Mesendoderm (in vitro differentiated cells): Measurements from ENCODE around the gene CORO1C.
A peak's percentile ranks its signal among the peaks of the same experiment; 100 is the strongest.
"Not testable (repeated sequence)": the region's sequence is repeated elsewhere in the genome, so short reads cannot be mapped to it uniquely, and the experiment has no call there.

Experiments used
- DNase-seq: peaks from one replicate; pipeline ENCODE4 v3.0.0; 2013
- H2AK5ac ChIP-seq: 2 replicates; pipeline ENCODE4 v1.6.1; 2013; ENCODE audit warnings: low read length, inconsistent platforms
- H2BK120ac ChIP-seq: 2 replicates; pipeline ENCODE4 v1.6.1; 2013; ENCODE audit warnings: low read depth, mild to moderate bottlenecking, low read length, moderate library complexity, mixed read lengths
- H2BK15ac ChIP-seq: replicated peaks from 2 replicates; pipeline ENCODE4 v1.6.1; 2013; ENCODE audit warnings: low read depth, mild to moderate bottlenecking, moderate library complexity
- H2BK5ac ChIP-seq: 2 replicates; pipeline ENCODE4 v1.6.1; 2013; ENCODE audit warnings: low read length, inconsistent platforms
- H3K18ac ChIP-seq: 2 replicates; pipeline ENCODE4 v1.6.1; 2013; ENCODE audit warnings: mild to moderate bottlenecking, low read length, mixed read lengths
- H3K23ac ChIP-seq: one replicate; pipeline ENCODE4 v1.6.1; 2013; ENCODE audit warnings: low read length
- H3K27ac ChIP-seq: 2 replicates; pipeline ENCODE4 v1.5.1; 2013; ENCODE audit warnings: low read depth, mild to moderate bottlenecking, inconsistent platforms, low read length, moderate library complexity
- H3K27me3 ChIP-seq: 2 replicates; pipeline ENCODE4 v1.6.1; 2013; ENCODE audit warnings: low read length, control low read depth, mild to moderate bottlenecking, inconsistent platforms; ENCODE audit not compliant: insufficient read depth, poor library complexity
- H3K36me3 ChIP-seq: 2 replicates; pipeline ENCODE4 v1.6.1; 2013; ENCODE audit warnings: low read length, inconsistent platforms; ENCODE audit not compliant: control insufficient read depth, insufficient read depth
- H3K4ac ChIP-seq: one replicate; pipeline ENCODE4 v1.6.1; 2013; ENCODE audit warnings: low read depth, mild to moderate bottlenecking, low read length, moderate library complexity
- H3K4me1 ChIP-seq: 2 replicates; pipeline ENCODE4 v1.6.1; 2013; ENCODE audit warnings: low read depth, low read length, inconsistent platforms; ENCODE audit not compliant: control insufficient read depth
- H3K4me2 ChIP-seq: 2 replicates; pipeline ENCODE4 v1.6.1; 2013; ENCODE audit warnings: low read length
- H3K4me3 ChIP-seq: 2 replicates; pipeline ENCODE4 v1.5.1; 2013; ENCODE audit warnings: mild to moderate bottlenecking, low read length
- H3K56ac ChIP-seq: one replicate; pipeline ENCODE4 v1.6.1; 2013; ENCODE audit warnings: low read length
- H3K79me1 ChIP-seq: 2 replicates; pipeline ENCODE4 v1.6.1; 2013; ENCODE audit warnings: low read length, inconsistent platforms
- H3K79me2 ChIP-seq: 2 replicates; pipeline ENCODE4 v1.6.1; 2013; ENCODE audit warnings: mild to moderate bottlenecking, low read length; ENCODE audit not compliant: control insufficient read depth, insufficient read depth
- H3K9ac ChIP-seq: 2 replicates; pipeline ENCODE4 v1.6.1; 2013; ENCODE audit warnings: low read length, inconsistent platforms
- H4K5ac ChIP-seq: one replicate; pipeline ENCODE4 v1.6.1; 2013; ENCODE audit warnings: low read length
- H4K8ac ChIP-seq: one replicate; pipeline ENCODE4 v1.6.1; 2013; ENCODE audit warnings: low read depth, mild to moderate bottlenecking, control low read depth, low read length, moderate library complexity
- WGBS: extraction: QIAGEN DNeasy Blood & Tissue Kit; methylation state at CpG from one replicate; pipeline ENCODE4 v1.1.7; 2013; ENCODE audit warnings: low lambda C conversion rate, missing lambda C conversion rate; ENCODE audit not compliant: insufficient coverage; ENCODE audit errors: extremely low coverage; 5-methylcytosine and 5-hydroxymethylcytosine counted together

The CORO1C gene

GRCh38 chr12:108738170-108738569, 6.9 kb upstream of the CORO1C start:
- Histone ChIP-seq H3K4me3 (no peak overlapping the region), H2BK15ac (no peak overlapping the region), H3K27me3 (no peaks in the 10 kb centered on the region), H3K56ac (no peak overlapping the region), H2BK120ac (no peak overlapping the region), H3K4me1 (no peaks in the 10 kb centered on the region), H2AK5ac (no peak overlapping the region), H3K36me3 (no peaks in the 10 kb centered on the region), H3K79me2 (no peaks in the 10 kb centered on the region), H3K9ac (no peak overlapping the region), H3K18ac (no peak overlapping the region), H3K4ac (no peak overlapping the region), H4K8ac (no peak overlapping the region), H3K27ac (no peak overlapping the region), H3K79me1 (no peaks in the 10 kb centered on the region), H3K23ac (no peak overlapping the region), H4K5ac (no peak overlapping the region), H3K4me2 (no peak overlapping the region), H2BK5ac (no peak overlapping the region)
- DNase-seq = no peak
- WGBS = no CpG with 5 or more reads among the region's 2 CpGs

DNA sequence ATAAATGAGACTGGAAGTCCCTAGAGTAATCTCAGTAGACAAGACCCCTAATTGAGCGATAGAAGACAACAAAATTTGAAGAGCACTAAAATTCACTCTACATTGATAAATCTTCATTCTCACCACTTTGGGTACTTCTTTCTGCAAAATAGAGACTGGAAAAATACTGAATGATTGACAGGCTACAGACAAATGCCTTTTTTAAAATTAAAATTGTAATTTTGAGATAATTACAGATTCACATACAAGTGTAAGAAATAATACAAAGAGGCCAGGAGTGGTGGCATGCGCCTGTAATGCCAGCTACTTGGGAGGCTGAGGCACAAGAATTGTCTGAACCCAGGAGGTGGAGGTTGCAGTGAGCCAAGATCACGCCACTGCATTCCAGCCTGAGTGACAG, 4.5 kb upstream of the CORO1C start:
- no peak overlapping the region for H3K23ac ChIP-seq
- H3K4me2 ChIP-seq = no peak overlapping the region
- no peaks in the 10 kb centered on the region for H3K79me1 ChIP-seq
- no peaks in the 10 kb centered on the region for H3K4me1 ChIP-seq
- no peak overlapping the region for H3K56ac ChIP-seq
- H3K4ac ChIP-seq = no peak overlapping the region
- WGBS = no CpG with 5 or more reads among the region's 3 CpGs
- no peaks in the 10 kb centered on the region for H3K36me3 ChIP-seq
- no peak overlapping the region for H2AK5ac ChIP-seq
- H3K18ac ChIP-seq = no peak overlapping the region
- no peak overlapping the region for H2BK15ac ChIP-seq
- no peak overlapping the region for H3K9ac ChIP-seq
- H3K4me3 ChIP-seq = no peak overlapping the region
- H4K8ac ChIP-seq = no peak overlapping the region
- no peaks in the 10 kb centered on the region for H3K27me3 ChIP-seq
- no peak overlapping the region for H2BK120ac ChIP-seq
- DNase-seq = no peak
- no peak overlapping the region for H4K5ac ChIP-seq
- no peak overlapping the region for H2BK5ac ChIP-seq
- peaks cover under 1% of the 10 kb centered on the region for H3K79me2 ChIP-seq
- H3K27ac ChIP-seq = no peak overlapping the region

GRCh38 chr12:108734200-108734906, 3.0 kb upstream of the CORO1C start:
- H2AK5ac ChIP-seq = no peak overlapping the region
- no peak overlapping the region for H3K4me2 ChIP-seq
- peak; percentile 37 for DNase-seq
- peaks cover 1% of the 10 kb centered on the region for H3K79me1 ChIP-seq
- H3K23ac ChIP-seq = no peak overlapping the region
- no peak overlapping the region for H3K27ac ChIP-seq
- no peak overlapping the region for H3K18ac ChIP-seq
- H3K9ac ChIP-seq = no peak overlapping the region
- no peak overlapping the region for H3K4ac ChIP-seq
- whole genome bisulfite sequencing = no CpG with 5 or more reads among the region's 9 CpGs
- H4K8ac ChIP-seq = no peak overlapping the region
- no peak overlapping the region for H2BK120ac ChIP-seq
- no peak overlapping the region for H2BK15ac ChIP-seq
- peaks cover under 1% of the 10 kb centered on the region for H3K4me1 ChIP-seq
- H4K5ac ChIP-seq = no peak overlapping the region
- no peak overlapping the region for H3K4me3 ChIP-seq
- no peaks in the 10 kb centered on the region for H3K36me3 ChIP-seq
- H3K27me3 ChIP-seq = no peaks in the 10 kb centered on the region
- peaks cover 12% of the 10 kb centered on the region for H3K79me2 ChIP-seq
- H3K56ac ChIP-seq = no peak overlapping the region
- H2BK5ac ChIP-seq = no peak overlapping the region

DNA sequence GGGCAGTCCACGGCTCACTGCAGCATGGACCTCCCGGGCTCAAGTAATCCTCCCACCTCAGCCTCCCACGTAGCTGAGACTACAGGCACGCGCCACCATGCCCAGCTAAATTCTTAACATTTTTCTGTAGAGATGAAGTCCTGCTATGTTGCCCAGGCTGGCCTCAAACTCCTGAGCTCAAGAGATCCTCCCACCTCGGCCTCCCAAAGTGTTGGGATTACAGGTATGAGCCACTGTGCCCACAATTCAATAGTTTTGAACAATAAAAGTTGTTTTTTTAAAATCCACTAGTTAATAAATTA, 1.9 kb upstream of the CORO1C start:
- H3K4ac ChIP-seq, H3K4me3 ChIP-seq: not testable (repeated sequence)

DNA sequence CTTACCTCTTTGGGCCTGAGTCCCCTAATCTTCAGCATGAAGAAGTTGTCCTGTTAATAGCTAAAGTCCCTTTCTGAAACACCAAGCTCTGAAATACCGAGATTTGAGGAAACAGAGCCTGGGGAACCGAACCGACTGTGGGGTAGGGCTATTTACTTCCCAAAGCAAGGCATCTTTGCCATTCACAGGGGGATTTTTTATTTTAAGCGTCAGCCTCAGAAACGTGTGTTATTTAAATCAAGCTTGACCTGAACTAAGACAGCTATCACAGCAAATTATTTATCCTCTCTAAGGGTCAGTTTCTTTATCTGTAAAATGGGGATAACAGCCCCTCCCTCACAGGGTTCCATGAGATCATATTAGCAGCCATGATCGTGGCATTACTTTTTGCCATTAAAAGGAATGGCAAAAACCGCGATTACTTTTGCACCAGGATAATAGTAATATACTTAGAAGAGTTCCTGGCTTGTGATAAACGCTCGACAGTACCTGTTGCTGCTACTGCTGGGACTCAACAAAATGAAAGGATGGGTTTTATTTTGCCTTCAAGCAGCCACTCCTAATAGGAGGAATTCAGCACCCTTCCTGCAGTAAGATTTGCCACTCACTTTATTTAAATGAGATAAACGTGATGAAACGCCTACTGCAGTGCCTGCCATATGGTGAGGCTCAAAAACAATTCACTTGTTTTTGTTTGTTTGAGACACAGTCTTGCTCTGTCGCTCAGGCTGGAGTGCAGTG, 1.3 kb upstream of the CORO1C start:
- Histone ChIP-seq H3K18ac (peak overlapping the region; percentile 12), H2BK5ac (peak overlapping the region; percentile 42), H4K5ac (peak overlapping the region; percentile 93), H3K4ac (no peak overlapping the region), H3K79me2 (peaks cover 23% of the 10 kb centered on the region), H3K56ac (peak overlapping the region; percentile 88), H2AK5ac (no peak overlapping the region), H3K79me1 (peaks cover 1% of the 10 kb centered on the region), H3K4me1 (peaks cover 2% of the 10 kb centered on the region), H4K8ac (no peak overlapping the region), H3K27me3 (no peaks in the 10 kb centered on the region), H3K4me3 (peak overlapping the region; percentile 17), H3K27ac (peak overlapping the region; percentile 16), H2BK15ac (no peak overlapping the region), H3K36me3 (no peaks in the 10 kb centered on the region), H3K23ac (no peak overlapping the region), H3K4me2 (peak overlapping the region; percentile 88), H2BK120ac (no peak overlapping the region), H3K9ac (peak overlapping the region; percentile 77)
- DNase-seq = no peak
- WGBS = no CpG with 5 or more reads among the region's 13 CpGs

More for the DNA sequence above, 1.9 kb upstream of the CORO1C start:
- not testable (repeated sequence) for H4K5ac ChIP-seq, H3K36me3 ChIP-seq, H4K8ac ChIP-seq, H2BK120ac ChIP-seq, H3K9ac ChIP-seq, H3K27ac ChIP-seq, DNase-seq, H2BK5ac ChIP-seq, H3K18ac ChIP-seq, H2AK5ac ChIP-seq, H3K4me2 ChIP-seq, H2BK15ac ChIP-seq, H3K79me1 ChIP-seq, H3K27me3 ChIP-seq, H3K56ac ChIP-seq, H3K23ac ChIP-seq, H3K4me1 ChIP-seq
- WGBS = no CpG with 5 or more reads among the region's 6 CpGs
- peaks cover 19% of the 10 kb centered on the region for H3K79me2 ChIP-seq
